HG03280 (cell line): ENCODE measurements around the gene SMARCA1.

Experiments
- ATAC-seq: cut with Tn5 transposase; IDR thresholded peaks from one replicate; pipeline ENCODE4 v1.9.1; 2021; ENCODE audit warnings: mild to moderate bottlenecking, moderate library complexity; ENCODE audit not compliant: unreplicated experiment

Gene SMARCA1

GRCh38 chrX:129529685-129530281, 6.5 kb upstream of the SMARCA1 start:
- no peak for ATAC-seq

GRCh38 chrX:129525896-129526295, 2.6 kb upstream of the SMARCA1 start:
- no peak for ATAC-seq

DNA sequence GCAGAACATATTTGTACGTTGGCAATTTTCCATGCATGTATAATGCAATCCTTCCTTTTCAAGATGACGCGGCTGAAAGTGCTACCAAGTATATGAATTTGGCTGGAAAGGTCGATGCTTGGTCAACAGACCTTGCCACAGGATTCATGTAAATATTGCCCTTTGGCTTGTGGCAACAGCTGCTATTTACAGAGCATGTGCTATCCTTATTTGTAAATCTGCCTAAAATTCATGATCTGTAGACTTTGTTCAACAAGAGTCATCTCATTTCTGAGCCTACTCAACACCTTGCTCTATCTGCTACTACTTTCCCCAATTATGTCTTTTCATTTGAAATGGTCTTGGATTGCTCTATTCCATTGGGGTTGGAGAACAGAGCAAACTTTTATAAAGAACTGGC, 1.9 kb upstream of the SMARCA1 start:
- no peak for ATAC-seq

DNA sequence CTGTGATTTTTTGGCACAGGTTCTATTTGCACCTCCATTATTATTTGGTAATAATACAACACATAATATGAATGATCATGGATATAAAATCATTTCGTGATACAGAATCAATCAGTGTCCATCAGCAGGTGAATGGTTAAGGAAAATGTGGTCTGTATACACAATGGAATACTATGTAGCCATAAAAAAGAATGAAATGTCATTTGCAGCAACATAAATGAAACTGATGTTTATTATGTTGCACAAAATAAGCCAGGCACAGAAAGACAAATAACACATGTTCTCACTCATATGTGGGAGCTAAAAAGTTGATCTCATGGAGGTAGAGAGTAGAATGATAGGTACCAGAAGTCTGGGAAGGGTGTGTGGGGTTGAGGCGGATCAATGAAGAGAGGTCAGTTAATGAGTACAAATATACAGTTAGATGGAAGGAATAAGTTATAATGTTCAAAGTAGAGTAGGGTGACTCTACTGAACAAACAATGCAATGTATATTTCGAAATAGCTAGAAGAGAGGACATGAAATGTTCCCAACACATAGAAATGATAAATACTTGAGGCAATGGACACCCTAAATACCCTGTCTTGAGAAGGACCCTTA, 1.1 kb upstream of the SMARCA1 start:
- no peak for ATAC-seq

DNA sequence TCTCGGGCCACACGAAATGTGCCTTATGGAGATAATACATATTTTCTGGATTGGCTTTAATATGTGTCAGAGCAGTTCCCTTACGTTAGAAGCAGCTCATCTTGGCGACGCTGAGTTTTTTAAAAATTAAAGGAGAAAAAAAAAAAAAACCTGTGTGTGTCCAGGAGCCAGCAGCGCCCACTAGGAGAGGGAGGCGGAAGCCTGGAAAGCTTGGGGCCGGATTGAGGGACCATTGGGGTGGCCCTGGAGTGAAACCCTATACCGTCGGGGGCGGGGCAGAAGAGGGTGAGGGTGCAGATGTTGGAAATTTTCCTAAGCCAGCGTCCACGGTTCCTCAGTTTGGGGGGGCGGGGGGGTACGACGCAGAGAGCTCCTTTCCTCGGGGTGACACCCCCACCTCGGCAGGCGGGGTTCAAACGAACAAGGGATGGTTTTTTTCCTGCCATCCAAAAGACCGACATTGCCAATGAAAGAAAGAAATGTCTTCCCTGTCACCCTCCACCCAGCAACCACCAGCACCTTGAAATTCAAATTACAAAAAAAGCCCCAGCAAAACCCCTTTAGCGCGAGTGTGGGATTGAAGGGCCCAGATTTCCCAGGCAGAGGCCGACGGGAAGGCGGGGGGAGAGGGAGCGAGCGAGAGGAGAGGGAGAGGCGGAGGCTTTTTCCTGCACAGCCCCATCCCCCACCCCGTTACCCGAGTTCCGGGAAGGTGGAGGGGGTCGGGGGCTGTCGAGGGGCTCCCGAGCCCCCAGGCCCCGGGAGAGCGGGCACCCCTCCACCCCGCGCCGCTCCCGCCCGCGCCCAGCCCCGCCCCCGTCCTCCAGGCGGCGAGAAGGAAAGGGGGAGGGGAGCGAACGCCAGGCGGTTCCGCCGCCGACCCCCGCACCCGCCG, 859 bp downstream of the SMARCA1 start:
- ATAC-seq: no peak

GRCh38 chrX:129520151-129520550, 3.1 kb downstream of the SMARCA1 start:
- ATAC-seq: no peak

- ATAC-seq: no peak
These were observed 6.9 kb downstream of the SMARCA1 start for GRCh38 chrX:129516402-129516801.

GRCh38 chrX:129512409-129512808, 10.9 kb downstream of the SMARCA1 start:
- ATAC-seq: no peak

GRCh38 chrX:129511689-129512088, 11.6 kb downstream of the SMARCA1 start:
- no peak for ATAC-seq

- no peak for ATAC-seq
These were observed 13.0 kb downstream of the SMARCA1 start for GRCh38 chrX:129510331-129510730.

GRCh38 chrX:129497146-129497843, 26.0 kb downstream of the SMARCA1 start:
- ATAC-seq: no peak

GRCh38 chrX:129496625-129497024, 26.7 kb downstream of the SMARCA1 start:
- no peak for ATAC-seq

GRCh38 chrX:129495900-129496299, 27.4 kb downstream of the SMARCA1 start:
- ATAC-seq: no peak

- no peak for ATAC-seq
These were observed 28.4 kb downstream of the SMARCA1 start for GRCh38 chrX:129494887-129495286.

GRCh38 chrX:129493643-129494042, 29.6 kb downstream of the SMARCA1 start:
- ATAC-seq: no peak

- no peak for ATAC-seq
These were observed 33.0 kb downstream of the SMARCA1 start for GRCh38 chrX:129490330-129490729.

DNA sequence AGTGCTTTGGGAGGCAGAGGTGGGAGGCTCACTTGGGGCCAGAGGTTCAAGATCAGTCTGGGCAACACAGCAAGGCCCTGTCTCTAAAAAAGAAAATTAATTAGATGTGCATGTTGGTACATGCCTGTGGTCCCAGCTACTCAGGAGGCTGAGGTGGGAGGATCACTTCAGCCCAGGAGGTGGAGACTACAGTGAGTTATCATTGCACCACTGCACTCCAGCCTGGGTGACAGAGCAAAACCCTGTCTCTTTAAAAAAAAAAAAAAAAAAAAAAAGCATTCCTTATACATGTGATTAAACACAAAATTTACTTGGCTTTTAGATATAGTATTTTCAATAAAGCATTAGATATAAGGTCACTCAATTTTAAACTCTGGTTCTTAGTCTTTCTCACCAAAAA, 34.9 kb downstream of the SMARCA1 start:
- no peak for ATAC-seq

DNA sequence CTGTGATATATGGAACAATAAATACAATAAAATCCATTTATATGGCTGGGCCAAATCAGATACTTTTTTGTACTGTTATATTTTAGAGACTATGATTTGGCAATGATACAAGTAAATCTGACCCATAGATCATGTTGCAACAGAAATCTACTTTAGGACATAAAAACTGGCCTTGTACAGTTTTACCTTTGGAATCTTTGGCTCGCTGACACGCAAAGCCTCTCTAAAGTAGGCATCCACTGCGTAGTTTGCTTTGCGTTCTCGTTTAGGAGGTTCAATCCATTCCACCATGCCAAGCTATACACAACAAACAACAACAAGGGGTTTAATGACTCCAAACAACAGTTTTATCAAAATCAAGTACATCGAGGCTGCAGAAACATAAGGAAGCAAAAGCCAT, 42.4 kb downstream of the SMARCA1 start:
- no peak for ATAC-seq

- no peak for ATAC-seq
These were observed 44.8 kb downstream of the SMARCA1 start for GRCh38 chrX:129478516-129478915.

GRCh38 chrX:129472116-129472515, 51.2 kb downstream of the SMARCA1 start:
- no peak for ATAC-seq

- ATAC-seq: no peak
These were observed 60.6 kb downstream of the SMARCA1 start for GRCh38 chrX:129462707-129463106.
